Heart left ventricle (tissue), 13 donors: ENCODE measurements around the gene CCL17.

Experiments used
- POLR2A ChIP-seq, 2 donors: fragments of 450-650 bp; IDR thresholded peaks; one replicate each; pipeline ENCODE4 v1.6.1; 2017; ENCODE audit warnings: antibody characterized with exemption in 2 of 2, mild to moderate bottlenecking in 2 of 2, moderate library complexity in 2 of 2
- TF ChIP-seq, protein P1 (sequence below), 12 donors: fragments of 200-600 bp; sonication (generic) in 4 of 12; IDR thresholded peaks; one replicate each; pipeline versions ENCODE4 v1.5.0 to v1.8.0; 2018 to 2022; ENCODE audit warnings: antibody characterized with exemption in 12 of 12, mild to moderate bottlenecking in 5 of 12
- donor health status: ischemic (EF 13 %, LVEDD 7.1; RV severe dilation, severe dysfunction).
- donor health status: DM: no; HTN: yes; CAD: no.
- donor health status: DM: no; HTN: no; CAD: no.
- donor health status: ischemic (EF 25% LVEDD 6.9; RV normal size, moderate dysfunction).
- donor health status: ischemic (EF 25% LVEDD 5.7; RV mildly dilated, moderate dysfunction).
- donor health status: ischemic (EF 35%, LVEDD 5.7; RV mildly dilated, moderate dysfunction).
- donor health status: nonischemic (EF 11% LVEDD 7.7; RV severe dilation, severe dysfunction).
- donor health status: DM: yes; HTN: yes; CAD: no.
- donor health status: PGD.
- donor health status: ischemic (EF 29% LVEDD 5.4; RV normal size, mild dysfunction).
- donor health status: nonischemic (EF 23%, LVEDD 6.1; RV moderate dilation, normal function).

DNA sequence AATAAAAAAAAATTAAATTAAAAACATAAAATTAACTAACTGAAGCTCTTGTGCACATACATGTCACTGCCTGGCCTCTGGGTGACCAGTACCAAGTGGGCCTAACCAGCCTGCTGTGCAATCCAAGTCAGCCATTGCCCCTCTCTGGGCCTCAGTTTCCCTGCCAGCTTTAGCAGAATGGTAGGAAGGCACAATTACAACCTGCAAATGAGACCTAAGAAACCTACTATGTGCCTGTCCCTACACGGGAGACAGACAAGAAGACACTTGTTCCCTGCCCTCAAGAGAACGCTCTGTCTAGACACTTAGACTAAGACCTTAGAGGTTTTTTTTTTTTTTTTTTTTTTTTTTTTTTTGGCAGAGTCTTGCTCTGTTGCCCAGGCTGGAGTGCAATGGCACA, 40.9 kb downstream of the CCL17 start:
- TF ChIP-seq, protein P1, sequence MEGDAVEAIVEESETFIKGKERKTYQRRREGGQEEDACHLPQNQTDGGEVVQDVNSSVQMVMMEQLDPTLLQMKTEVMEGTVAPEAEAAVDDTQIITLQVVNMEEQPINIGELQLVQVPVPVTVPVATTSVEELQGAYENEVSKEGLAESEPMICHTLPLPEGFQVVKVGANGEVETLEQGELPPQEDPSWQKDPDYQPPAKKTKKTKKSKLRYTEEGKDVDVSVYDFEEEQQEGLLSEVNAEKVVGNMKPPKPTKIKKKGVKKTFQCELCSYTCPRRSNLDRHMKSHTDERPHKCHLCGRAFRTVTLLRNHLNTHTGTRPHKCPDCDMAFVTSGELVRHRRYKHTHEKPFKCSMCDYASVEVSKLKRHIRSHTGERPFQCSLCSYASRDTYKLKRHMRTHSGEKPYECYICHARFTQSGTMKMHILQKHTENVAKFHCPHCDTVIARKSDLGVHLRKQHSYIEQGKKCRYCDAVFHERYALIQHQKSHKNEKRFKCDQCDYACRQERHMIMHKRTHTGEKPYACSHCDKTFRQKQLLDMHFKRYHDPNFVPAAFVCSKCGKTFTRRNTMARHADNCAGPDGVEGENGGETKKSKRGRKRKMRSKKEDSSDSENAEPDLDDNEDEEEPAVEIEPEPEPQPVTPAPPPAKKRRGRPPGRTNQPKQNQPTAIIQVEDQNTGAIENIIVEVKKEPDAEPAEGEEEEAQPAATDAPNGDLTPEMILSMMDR (IDR thresholded peaks at IDR 0.05): no peak
- no peak for TF ChIP-seq POLR2A (IDR thresholded peaks at IDR 0.05)
